MCF 10A (cell line): ENCODE measurements around the gene VEGFB. TPM values are rescaled to one million over a fixed set of nuclear protein-coding genes. Genes with fewer than 3 reads are reported as not detected.

ENCODE experiments used
- BruUV-seq: library from RNA; stranded (reverse); fragments of 400-500 nt; replicated peaks from 2 replicates; lab custom pipeline; 2021; lab: Mats Ljungman, UMichigan
- CTCF ChIA-PET: fragments of 300-600 bp; sonication (Branson Sonifier 250); formaldehyde crosslinking; extraction: SDS; loops from one replicate; lab custom pipeline; 2021; ENCODE audit warnings: antibody characterized with exemption, inconsistent platforms; lab: Yijun Ruan, JAX
- POLR2A ChIA-PET: fragments of 300-600, 350-650 bp; sonication (Branson Sonifier 250); formaldehyde crosslinking; extraction: SDS; loops from one replicate; lab custom pipeline; 2020; ENCODE audit warnings: antibody characterized with exemption, inconsistent platforms; lab: Yijun Ruan, JAX
- DNase-seq: peaks from one replicate; pipeline ENCODE4 v3.0.0-alpha.2; 2018; ENCODE audit not compliant: unreplicated experiment
- H3K27ac Mint-ChIP-seq: one replicate; pipeline ENCODE4 v1.8.0; 2022; ENCODE audit warnings: mild to moderate bottlenecking, low read depth, mixed read lengths; ENCODE audit not compliant: unreplicated experiment
- H3K27me3 Mint-ChIP-seq: one replicate; pipeline ENCODE4 v1.8.0; 2022; ENCODE audit warnings: mixed read lengths; ENCODE audit not compliant: insufficient read depth, unreplicated experiment
- H3K36me3 Mint-ChIP-seq: one replicate; pipeline ENCODE4 v1.8.0; 2022; ENCODE audit warnings: mild to moderate bottlenecking, moderate library complexity, mixed read lengths; ENCODE audit not compliant: insufficient read depth, unreplicated experiment
- H3K4me1 Mint-ChIP-seq: one replicate; pipeline ENCODE4 v1.8.0; 2022; ENCODE audit warnings: mixed read lengths; ENCODE audit not compliant: insufficient read depth, unreplicated experiment
- H3K4me3 Mint-ChIP-seq: one replicate; pipeline ENCODE4 v1.8.0; 2022; ENCODE audit warnings: mild to moderate bottlenecking, moderate library complexity, mixed read lengths; ENCODE audit not compliant: unreplicated experiment
- H3K9me3 Mint-ChIP-seq: one replicate; pipeline ENCODE4 v1.8.0; 2022; ENCODE audit warnings: mixed read lengths; ENCODE audit not compliant: unreplicated experiment
- intact Hi-C: fragments of 100-400 bp; cut with micrococcal nuclease; formaldehyde crosslinking; loops from 2 replicates; pipeline ENCODE4 v1.14.1; 2022
- total RNA-seq: library from RNA; stranded (reverse); gene quantifications from 2 replicates; pipeline ENCODE4 v1.2.3, GENCODE V29; 2022
- TF ChIP-seq, protein P1 (sequence below): fragments of 200-600 bp; IDR thresholded peaks from one replicate; pipeline ENCODE4 v1.8.0; 2022; ENCODE audit warnings: antibody characterized with exemption, mild to moderate bottlenecking; ENCODE audit not compliant: unreplicated experiment

The VEGFB gene
- total RNA-seq, 1 experiment from 2014 or later = 46.0 TPM

DNA sequence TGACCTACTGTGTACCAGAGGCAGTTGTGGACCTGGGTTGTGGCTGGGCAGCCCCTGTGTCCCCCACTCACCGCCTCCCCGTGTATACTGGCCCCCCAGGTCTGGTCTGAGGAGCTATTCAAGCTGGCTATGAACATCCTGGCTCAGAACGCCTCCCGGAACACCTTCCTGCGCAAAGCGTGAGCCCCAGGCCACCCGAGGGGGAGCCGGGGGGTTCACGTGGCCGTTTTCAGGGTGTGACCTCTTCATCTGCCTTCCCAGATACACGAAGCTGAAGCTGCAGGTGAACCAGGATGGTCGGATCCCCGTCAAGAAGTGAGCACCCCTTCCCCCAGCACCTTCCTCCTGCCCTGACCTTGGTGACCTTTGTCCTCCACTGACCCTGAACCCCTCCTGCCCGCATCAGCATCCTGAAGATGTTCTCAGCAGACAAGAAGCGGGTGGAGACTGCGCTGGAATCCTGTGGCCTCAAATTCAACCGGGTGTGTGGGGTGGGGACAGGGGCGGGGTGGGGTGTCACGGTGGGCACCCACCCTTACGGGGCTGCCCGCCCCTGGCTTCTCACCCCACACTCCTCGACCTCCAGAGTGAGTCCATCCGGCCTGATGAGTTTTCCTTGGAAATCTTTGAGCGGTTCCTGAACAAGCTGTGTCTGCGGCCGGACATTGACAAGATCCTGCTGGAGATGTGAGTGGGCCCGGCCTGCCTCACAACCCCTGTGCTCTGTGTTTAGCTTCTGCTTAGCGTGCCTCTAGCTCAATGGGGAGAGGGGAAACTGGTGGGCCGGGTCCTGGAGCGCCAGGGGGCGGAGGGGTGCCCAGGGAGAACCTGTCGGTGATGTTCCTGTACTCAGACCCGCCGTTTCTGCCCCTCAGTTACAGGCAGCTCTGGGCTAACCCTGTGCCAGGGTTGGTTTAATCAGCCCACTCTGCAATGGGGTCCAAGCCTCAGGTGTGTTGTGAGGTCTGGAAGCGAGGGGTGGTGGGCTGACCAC lies 21.0 kb downstream of the VEGFB start:
- Mint-ChIP-seq H3K9me3 (no peaks in the 10 kb centered on the region), H3K4me3 (no peak overlapping the region), H3K36me3 (peaks cover 24% of the 10 kb centered on the region), H3K27me3 (no peaks in the 10 kb centered on the region), H3K4me1 (peaks cover 6% of the 10 kb centered on the region), H3K27ac (no peak overlapping the region)
- BruUV-seq = no TSS peak
- intact Hi-C loops = no loop called here
- POLR2A ChIA-PET = interaction anchor here (1.6 to 3.1 kb wide), 2 partner anchors 10 to 14 kb away, joined by 5 to 10 read pairs; no protein-coding TSS in a partner anchor
- CTCF ChIA-PET = interaction anchor here (1.8 to 2.5 kb wide), 2 partner anchors 45 to 48 kb away, joined by 7 read pairs; no protein-coding TSS in a partner anchor
- TF ChIP-seq, protein P1, sequence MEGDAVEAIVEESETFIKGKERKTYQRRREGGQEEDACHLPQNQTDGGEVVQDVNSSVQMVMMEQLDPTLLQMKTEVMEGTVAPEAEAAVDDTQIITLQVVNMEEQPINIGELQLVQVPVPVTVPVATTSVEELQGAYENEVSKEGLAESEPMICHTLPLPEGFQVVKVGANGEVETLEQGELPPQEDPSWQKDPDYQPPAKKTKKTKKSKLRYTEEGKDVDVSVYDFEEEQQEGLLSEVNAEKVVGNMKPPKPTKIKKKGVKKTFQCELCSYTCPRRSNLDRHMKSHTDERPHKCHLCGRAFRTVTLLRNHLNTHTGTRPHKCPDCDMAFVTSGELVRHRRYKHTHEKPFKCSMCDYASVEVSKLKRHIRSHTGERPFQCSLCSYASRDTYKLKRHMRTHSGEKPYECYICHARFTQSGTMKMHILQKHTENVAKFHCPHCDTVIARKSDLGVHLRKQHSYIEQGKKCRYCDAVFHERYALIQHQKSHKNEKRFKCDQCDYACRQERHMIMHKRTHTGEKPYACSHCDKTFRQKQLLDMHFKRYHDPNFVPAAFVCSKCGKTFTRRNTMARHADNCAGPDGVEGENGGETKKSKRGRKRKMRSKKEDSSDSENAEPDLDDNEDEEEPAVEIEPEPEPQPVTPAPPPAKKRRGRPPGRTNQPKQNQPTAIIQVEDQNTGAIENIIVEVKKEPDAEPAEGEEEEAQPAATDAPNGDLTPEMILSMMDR = no peak
- DNase-seq = no peak

DNA sequence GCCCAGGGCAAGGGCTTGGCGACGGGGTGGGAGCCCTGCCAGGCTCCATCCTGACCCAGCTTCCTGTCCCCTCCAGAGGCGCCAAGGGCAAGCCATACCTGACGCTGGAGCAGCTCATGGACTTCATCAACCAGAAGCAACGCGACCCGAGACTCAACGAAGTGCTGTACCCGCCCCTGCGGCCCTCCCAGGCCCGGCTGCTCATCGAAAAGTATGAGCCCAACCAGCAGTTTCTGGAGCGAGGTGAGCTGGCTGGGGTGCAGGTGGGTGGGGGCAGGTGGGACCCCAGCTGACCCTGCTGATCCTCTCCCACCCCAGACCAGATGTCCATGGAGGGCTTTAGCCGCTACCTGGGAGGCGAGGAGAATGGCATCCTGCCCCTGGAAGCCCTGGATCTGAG lies 21.9 kb downstream of the VEGFB start:
- H3K27ac Mint-ChIP-seq = no peak overlapping the region
- no peak for DNase-seq
- ChIA-PET CTCF (interaction anchor here (0.7 to 1.5 kb wide), 2 partner anchors 48 to 51 kb away, joined by 3 to 5 read pairs; no protein-coding TSS in a partner anchor), POLR2A (interaction anchor here (1.6 to 3.1 kb wide), 2 partner anchors 11 to 13 kb away, joined by 5 to 10 read pairs; no protein-coding TSS in a partner anchor)
- H3K4me1 Mint-ChIP-seq = peaks cover 6% of the 10 kb centered on the region
- H3K36me3 Mint-ChIP-seq = peaks cover 24% of the 10 kb centered on the region
- intact Hi-C loops = no loop called here
- H3K27me3 Mint-ChIP-seq = no peaks in the 10 kb centered on the region
- no TSS peak for BruUV-seq
- TF ChIP-seq, protein P1 = no peak
- H3K9me3 Mint-ChIP-seq = no peaks in the 10 kb centered on the region
- H3K4me3 Mint-ChIP-seq = no peak overlapping the region

DNA sequence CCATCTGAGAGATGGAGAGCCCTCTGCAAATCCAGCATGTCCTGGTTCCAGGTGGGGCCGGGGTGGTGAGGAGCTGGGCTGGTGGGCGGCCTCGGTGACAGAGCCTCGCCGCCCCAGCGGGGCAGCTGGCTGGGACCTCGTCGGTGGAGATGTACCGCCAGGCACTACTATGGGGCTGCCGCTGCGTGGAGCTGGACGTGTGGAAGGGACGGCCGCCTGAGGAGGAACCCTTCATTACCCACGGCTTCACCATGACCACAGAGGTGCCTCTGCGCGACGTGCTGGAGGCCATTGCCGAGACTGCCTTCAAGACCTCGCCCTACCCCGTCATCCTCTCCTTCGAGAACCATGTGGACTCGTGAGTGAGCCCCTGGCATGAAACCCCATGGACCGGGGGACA lies 24.0 kb downstream of the VEGFB start:
- DNase-seq = no peak
- Mint-ChIP-seq H3K36me3 (peaks cover 36% of the 10 kb centered on the region), H3K27ac (no peak overlapping the region), H3K4me3 (no peak overlapping the region), H3K4me1 (peaks cover 6% of the 10 kb centered on the region), H3K9me3 (no peaks in the 10 kb centered on the region), H3K27me3 (no peaks in the 10 kb centered on the region)
- intact Hi-C loops = no loop called here
- POLR2A ChIA-PET = interaction anchor here (1.4 to 3.1 kb wide), 2 partner anchors 11 to 26 kb away, joined by 4 to 10 read pairs; partner anchors contain the start of gene BAD
- TF ChIP-seq, protein P1 = no peak
- BruUV-seq = no TSS peak
- CTCF ChIA-PET = interaction anchor here (0.9 kb wide), 1 partner anchor 32 kb away, joined by 4 read pairs; no protein-coding TSS in a partner anchor

DNA sequence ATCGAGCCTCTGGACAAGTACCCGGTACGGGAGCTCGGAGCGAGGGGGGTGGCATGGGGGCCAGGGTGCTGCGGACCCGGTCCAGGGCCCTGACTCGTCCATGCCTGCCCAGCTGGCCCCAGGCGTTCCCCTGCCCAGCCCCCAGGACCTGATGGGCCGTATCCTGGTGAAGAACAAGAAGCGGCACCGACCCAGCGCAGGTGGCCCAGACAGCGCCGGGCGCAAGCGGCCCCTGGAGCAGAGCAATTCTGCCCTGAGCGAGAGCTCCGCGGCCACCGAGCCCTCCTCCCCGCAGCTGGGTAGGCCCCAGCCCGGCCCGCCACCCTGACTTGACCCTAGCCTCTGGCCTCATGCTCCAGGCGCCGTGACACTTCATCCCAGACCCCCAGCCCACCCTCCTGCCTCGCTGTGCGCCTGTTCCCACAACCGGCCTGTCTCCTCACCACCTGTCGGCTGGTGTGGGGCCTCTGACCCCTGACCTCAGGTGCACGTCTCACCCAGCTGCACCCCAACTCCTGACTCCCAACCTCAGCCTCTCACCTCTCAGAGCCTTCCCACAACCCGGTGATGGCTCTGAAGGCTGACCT lies 24.7 kb downstream of the VEGFB start:
- Mint-ChIP-seq H3K27me3 (no peaks in the 10 kb centered on the region), H3K36me3 (peaks cover 38% of the 10 kb centered on the region), H3K4me1 (peaks cover 6% of the 10 kb centered on the region), H3K9me3 (no peaks in the 10 kb centered on the region), H3K4me3 (no peak overlapping the region), H3K27ac (peak overlapping the region; percentile 3)
- TF ChIP-seq, protein P1 = no peak
- intact Hi-C loops = no loop called here
- POLR2A ChIA-PET = interaction anchor here (1.2 kb wide), 1 partner anchor 9 kb away, joined by 3 read pairs; no protein-coding TSS in a partner anchor
- CTCF ChIA-PET = interaction anchor here (0.9 to 1.1 kb wide), 2 partner anchors 32 to 96 kb away, joined by 4 read pairs; no protein-coding TSS in a partner anchor
- BruUV-seq = no TSS peak
- DNase-seq = no peak
